HG02852 (cell line): ENCODE measurements around the gene RAD50.
"Not testable (repeated sequence)": the region's sequence is repeated elsewhere in the genome, so short reads cannot be mapped to it uniquely, and the experiment has no call there.

Experiments used
- ATAC-seq: cut with Tn5 transposase; IDR thresholded peaks from one replicate; pipeline ENCODE4 v1.9.1; 2021; ENCODE audit warnings: mild to moderate bottlenecking, moderate library complexity; ENCODE audit not compliant: unreplicated experiment

The RAD50 gene

DNA sequence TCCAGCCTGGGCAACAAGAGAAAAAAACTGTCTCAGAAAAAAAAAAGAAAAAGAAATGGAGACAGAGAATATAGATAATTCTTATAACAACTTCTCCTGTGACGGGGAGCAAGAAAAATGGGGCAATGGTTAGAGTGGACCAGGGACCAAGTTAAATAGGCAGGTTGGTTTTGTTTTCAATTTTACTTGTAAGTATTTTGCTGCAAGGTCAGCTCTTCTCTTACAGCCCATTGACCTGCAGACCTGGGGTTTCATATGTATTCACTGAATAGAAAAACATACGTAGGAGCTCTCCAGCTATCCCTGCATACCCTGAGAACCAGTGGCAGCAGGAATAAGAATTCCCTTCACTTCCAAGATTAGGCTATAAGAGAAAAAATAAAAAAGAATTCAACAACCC lies 72.0 kb downstream of the RAD50 start:
- no peak for ATAC-seq

DNA sequence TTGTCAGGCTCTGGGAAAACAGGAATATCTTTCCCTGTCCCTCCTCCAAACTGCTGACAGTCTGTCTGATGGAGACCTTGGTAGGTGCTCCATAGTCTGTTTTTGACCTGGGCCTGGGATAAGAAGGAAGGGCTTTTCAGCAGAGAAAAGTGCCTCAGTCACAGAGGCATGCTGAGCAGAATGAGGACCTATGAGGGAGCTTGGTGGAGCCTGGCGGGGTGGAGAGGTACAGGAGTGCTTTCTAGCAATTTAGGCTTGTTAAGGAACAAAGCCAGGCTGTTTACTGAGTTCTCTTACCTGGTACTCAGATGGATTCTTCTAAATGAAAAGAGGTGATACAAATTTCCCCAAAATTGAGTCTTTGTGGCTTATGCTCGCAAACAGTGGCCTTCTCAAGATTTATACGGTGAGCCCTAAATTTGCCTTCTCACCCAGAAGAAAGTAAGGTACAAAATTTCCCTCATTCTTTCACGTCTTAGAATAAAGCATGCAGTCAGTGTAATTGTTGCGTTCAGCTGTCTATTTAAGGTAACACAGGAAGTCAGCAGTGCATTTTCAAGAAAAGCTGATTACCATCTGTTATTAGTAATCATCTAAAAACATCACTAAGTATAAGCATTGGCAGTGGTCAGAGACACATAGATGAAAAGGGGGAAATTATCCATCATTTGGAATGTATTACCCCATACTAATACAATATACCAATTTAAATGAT lies 72.6 kb downstream of the RAD50 start:
- peak; percentile 82 for ATAC-seq

DNA sequence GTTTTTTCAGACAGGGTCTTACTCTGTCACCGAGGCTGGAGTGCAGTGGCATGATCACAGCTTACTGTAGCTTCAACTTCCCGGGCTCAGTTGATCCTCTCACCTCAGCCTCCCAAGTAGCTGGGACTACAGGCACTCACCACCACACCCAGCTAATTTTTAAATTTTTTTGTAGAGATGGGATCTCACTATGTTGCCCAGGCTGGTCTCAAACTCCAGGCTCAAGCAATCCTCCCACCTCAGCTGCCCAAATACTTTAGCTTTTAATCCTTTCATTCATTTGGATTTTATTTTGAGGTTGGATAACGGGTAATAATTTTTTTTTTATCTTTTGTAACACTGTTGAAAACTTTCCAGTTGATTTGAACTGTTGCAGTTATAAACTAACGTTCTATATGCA lies 76.8 kb downstream of the RAD50 start:
- ATAC-seq: not testable (repeated sequence)

DNA sequence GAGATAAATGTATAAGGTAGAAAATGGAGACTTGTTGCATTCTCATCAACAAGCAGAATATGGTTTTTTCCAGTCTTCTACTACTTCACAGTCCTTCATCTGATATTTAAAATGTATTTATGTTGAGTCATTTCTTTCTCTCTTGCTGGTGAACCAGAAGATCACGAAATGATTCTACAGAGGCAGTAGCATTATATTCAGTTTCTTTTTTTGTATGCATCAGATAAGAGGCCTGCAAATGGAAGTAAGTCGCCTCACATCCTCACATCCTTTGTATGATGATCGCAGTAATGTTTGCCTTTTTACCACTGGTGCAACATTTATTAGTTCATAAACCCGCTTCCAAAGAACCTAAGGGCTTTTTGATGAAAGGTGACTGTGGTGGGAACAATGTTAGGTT lies 79.1 kb downstream of the RAD50 start:
- peak; percentile 67 for ATAC-seq

DNA sequence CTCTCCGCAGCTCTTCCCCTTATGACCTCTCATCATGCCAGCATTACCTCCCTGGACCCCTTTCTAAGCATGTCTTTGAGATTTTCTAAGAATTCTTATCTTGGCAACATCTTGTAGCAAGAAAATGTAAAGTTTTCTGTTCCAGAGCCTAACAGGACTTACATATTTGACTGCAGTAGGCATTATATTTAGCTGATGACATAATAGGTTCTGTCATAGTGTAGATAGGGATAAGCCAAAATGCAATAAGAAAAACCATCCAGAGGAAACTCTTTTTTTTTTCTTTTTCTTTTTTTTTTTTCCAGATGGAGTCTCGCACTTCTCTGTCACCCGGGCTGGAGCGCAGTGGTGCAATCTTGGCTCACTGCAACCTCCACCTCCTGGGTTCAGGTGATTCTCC lies 80.5 kb downstream of the RAD50 start:
- ATAC-seq: no peak

DNA sequence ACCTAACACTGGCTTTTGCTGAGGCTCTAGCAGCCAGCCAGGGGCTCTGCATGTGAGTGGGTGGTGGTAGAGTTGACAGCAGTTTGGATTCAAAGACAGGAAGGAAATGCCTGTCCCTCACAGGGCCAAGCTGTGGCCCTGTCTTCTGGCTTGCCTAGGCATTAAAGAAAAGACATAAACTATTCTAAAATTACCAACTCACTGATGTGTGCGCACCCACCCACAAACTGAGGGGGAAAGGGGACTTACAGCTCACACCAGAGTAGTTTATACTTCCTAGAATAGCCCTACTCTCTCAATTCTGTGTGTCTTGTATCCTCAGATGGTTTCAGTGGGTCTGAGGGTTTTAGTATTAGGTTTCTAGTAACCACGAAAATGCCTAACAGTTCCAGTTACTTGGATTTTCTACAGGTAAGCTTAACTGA lies 82.9 kb downstream of the RAD50 start:
- peak; percentile 58 for ATAC-seq

DNA sequence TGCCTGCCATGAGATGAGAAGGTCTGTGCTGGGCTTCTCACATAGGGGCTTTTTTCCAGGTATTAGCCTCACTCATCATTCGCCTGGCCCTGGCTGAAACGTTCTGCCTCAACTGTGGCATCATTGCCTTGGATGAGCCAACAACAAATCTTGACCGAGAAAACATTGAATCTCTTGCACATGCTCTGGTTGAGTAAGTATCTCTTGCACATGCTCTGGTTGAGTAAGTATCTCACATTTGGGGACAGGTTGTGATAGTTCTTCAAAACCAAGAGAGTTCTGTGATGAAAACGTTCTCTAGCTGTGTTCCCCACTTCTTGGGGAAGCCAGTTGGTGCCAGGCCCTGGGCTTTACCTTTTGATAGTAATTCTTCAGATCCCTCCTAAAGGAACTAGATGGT lies 83.8 kb downstream of the RAD50 start:
- no peak for ATAC-seq

DNA sequence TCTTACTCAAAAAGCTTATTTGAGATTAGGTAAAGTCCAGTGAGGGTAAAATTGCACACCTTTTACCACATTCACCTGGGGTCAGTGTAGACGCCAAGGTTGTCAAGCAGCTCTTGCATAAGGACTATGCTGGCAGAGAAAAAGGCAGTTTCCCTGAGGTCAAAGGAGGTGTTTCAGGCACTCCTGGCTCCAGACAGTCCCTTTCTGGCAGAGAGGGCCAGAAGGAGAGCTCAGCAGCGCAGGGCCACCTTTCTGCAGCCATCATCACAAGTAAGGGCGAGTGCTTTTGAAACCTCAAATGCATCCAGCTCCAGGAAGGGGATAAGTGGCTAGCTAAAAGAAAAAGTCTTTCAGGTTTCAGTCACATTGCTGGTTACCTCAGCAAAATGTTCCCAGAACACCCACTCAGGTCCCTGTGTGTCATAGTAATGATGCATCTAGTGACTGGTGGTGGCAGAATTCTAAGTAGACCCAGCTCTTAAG lies 84.5 kb downstream of the RAD50 start:
- peak; percentile 55 for ATAC-seq

DNA sequence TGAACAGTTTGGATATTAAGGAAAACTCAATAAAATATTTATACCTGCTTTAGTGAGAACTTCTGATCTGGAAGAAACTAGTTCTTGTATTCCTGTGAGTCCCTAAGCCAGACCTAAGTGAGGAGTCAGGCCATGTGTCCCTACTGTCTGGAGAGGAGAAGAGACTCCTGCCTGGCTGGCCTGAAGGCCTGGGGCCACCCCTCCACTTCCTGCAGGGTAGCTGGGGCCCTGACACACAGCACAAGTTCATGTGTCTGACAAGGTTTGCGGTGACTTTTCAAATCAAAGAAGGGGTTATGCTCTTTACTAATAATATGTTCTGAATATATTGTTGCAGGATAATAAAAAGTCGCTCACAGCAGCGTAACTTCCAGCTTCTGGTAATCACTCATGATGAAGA lies 85.1 kb downstream of the RAD50 start:
- no peak for ATAC-seq

DNA sequence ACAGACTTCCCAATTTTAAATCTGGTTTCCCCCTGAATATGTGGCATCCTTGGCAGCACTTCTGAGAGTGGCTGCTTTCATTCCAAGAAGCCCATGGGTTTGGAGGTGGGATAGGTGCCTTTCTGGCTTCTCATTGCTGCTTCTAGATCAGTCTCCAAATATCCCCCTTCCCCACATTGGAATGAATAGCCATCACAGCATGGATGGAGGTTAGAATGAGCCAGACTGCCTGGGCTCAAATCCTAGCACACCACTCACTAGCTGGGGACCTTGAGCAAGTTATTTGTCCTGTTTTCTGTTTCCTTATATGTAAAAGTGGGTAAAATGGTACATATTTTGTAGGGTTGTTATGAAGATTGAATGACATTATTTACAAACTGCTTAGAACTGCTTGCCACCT lies 87.4 kb downstream of the RAD50 start:
- ATAC-seq: no peak

DNA sequence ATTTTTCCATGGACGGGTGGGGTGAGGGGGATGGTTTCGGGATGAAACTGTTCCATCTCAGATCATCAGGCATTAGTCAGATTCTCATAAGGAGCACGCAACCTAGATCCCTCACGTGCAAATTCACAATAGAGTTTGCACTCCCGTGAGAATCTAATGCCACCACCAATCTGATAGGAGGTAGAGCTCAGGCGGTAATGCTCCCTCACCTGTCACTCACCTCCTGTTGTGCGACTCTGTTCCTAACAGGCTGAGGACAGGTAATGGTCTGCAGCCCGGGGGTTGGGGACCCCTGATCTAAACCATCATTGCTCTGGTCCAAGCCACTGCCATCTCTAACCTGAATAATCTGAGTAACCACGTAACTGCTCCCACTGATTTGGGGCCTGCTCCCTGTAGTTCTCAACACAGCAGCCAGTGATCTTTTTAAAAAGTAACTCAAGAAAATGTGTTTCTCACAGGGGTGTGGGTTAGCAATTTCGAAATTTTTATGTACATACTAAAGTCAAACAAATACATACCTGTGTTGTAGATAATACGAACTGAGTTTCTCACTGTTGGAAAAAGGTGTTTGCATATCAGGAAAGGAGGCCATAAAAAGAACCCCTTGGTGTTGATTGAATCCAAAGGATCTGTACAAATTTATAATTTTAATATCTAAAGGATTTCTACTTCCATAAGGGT lies 89.9 kb downstream of the RAD50 start:
- ATAC-seq: no peak

DNA sequence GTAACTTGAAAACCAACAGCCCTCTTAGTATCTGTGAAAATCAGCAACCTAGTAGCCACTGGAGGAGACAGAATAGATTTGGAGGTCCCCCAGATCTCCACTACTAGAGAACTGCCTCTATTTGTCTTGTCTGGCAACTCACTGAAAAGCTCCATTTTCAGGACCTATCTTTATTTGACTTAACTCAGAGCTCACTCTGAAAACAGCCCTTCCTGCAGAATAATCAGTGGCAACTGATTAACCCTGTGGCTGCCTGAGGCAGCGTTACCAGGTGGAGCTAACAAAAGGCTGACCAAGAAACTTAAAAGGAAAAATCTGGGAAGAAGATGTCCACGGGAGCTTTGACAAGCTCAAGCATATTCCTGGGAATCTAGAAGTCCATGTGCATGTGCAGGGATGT lies 90.7 kb downstream of the RAD50 start:
- ATAC-seq: no peak

DNA sequence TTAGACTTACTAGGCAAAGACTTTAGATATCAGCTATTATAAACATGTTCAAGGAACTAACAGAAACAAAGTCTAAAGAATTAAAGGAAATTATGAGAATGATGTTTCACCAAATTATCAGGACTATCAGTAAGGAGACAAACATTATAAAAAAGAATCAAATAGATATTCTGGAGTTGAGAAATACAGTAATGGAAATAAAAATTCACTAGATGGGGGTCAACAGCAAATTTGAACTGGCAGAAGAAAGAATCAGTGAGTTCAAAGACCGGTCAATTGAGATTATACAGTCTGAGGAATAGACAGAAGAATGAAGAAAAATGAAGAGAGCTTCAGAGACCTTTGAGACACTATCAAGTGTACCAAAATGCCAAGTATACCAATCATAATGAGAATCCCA lies 91.6 kb downstream of the RAD50 start:
- ATAC-seq: no peak

DNA sequence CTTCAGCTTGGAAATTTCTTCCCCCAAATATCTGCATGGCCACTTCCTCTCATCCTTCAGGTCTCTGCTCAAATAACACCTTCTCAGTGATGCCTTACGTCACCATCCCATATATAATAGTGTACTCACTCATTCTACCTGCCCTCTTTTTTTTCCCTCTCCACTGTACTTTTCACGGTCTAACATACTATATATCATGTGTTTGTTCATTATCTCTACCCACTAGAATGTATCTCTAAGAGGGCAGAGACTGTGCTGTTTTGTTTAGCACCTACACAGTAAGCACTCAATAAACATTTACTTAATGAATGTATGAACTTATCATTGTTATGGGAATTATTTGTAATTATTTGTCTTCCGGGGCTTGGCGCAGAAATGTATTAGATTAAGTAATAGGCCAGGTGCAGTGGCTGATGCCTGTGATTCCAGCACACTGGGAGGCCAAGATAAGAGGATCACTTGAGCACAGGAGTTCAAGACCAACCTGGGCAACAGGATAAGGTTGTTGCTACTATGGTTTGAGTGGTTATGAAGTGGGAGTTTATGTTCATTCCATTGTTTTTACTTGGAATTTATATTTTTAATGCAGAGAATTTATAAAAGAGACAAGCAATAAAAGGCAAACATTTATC lies 95.2 kb downstream of the RAD50 start:
- ATAC-seq: no peak

DNA sequence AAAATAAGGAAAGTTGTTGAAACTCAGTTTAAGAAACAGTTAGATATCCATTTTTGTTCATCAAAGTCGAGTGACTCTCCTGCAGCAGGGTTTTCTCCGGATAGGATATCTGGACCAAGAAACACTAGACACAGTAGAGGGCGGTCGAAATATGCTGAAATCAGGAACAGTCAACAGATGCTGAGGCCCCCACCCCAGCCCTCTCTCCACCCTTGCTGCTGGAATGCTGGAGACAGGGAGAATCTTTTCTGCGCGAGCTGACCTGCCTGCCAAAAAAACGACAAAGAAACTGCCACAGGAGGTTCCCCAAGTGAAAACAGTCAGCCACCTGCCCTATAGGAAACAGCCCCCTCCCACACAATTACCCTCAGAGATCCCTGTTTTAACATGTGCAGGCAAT lies 96.9 kb downstream of the RAD50 start:
- ATAC-seq: no peak

DNA sequence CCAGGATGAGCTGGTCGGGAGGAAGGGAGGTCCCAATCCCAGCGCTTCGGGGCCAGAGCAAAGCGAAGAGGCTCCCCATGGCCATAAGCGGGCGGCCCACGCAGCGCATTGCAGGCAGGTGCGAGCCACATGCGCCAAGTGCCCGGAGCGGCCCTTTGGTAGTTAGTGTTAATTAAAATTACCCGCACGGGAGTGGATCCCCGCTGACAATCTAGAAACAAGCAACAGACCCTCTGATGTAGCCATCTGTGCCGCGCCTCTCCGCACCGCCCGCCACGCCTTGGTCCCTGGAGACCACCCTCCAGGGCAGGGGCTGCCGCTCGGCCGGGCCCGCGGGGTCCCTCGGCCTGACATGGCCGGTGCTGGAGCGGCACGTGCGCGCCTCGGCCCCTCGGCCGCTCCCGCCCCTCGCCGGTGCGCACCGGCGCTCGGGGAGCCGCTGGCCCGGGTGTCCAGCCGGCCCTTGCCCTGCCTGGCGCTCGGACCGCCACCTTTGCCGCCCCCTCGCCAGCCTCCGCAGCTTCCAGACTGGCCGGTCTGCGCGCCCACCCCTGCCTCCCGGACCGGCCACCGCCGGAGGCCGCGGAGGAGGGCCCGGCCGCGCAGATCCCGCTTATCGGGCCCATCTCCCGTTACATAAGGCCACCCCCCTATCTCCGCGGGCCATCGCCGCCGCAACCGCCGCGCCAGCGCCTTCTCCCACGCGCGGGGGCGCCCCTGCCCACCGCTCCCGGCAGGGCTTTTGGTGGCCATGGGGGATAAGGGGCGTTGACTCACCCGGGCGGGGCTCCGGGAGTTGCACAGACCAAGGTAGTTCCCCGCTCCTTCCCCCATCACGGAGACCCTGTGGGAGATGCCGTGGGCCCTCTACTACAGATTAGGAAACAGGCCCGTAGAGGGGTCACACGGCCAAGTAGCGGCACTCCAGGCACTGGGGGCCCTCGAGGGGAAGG lies 99.3 kb downstream of the RAD50 start:
- no peak for ATAC-seq

DNA sequence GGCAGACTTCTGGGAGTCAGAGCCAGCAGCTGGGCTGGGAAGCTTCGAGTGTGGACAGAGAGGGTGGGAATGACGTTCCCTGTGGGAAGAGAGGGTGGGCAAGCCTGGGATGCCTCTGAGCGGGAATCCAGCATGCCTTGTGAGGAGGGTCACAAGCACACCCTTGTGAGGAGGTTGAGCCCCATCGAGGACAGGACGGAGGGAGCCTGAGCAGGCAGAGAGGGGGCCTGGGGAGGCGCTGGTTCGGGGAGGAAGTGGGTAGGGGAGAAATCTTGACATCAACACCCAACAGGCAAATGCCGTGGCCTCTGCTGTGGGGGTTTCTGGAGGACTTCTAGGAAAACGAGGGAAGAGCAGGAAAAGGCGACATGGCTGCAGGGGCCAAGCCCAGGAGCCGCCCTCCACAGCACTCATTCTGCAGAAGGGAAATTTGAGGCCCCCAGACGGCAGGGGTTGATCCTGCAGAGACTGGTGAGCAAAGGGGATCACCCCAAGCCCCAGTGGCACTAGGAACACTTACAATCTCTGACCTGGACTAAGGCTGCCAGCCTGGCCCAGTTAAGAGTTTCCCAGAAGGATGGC lies 100.1 kb downstream of the RAD50 start:
- no peak for ATAC-seq

DNA sequence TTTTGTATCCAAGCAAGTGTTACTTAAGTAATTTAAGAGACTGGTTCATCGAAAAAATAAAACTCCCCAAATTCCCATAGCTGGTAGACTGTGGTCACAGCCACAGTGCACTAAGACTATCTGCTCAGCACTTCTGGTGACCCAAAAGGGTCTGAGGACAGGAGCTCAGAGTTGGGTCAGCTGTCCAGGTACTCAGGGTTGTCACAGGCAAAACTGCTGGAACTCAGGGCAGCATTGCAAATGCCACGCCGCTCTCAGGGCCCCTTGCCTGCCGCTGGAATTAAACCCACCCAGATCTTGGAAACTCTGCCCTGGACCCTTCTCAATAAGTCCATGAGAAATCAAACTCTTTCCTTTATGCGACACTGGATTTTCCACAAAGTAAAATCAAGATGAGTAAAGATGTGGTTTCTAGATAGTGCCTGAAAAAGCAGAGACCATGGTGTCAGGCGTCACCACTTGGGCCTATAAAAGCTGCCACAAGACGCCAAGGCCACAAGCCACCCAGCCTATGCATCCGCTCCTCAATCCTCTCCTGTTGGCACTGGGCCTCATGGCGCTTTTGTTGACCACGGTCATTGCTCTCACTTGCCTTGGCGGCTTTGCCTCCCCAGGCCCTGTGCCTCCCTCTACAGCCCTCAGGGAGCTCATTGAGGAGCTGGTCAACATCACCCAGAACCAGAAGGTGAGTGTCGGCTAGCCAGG lies 101.1 kb downstream of the RAD50 start, which contains the start of gene IL13:
IL13 (plus strand) TSS at position 498 of the 705 bp plus-strand sequence; CDS start at position 512, 14 bp downstream.
- no peak for ATAC-seq

DNA sequence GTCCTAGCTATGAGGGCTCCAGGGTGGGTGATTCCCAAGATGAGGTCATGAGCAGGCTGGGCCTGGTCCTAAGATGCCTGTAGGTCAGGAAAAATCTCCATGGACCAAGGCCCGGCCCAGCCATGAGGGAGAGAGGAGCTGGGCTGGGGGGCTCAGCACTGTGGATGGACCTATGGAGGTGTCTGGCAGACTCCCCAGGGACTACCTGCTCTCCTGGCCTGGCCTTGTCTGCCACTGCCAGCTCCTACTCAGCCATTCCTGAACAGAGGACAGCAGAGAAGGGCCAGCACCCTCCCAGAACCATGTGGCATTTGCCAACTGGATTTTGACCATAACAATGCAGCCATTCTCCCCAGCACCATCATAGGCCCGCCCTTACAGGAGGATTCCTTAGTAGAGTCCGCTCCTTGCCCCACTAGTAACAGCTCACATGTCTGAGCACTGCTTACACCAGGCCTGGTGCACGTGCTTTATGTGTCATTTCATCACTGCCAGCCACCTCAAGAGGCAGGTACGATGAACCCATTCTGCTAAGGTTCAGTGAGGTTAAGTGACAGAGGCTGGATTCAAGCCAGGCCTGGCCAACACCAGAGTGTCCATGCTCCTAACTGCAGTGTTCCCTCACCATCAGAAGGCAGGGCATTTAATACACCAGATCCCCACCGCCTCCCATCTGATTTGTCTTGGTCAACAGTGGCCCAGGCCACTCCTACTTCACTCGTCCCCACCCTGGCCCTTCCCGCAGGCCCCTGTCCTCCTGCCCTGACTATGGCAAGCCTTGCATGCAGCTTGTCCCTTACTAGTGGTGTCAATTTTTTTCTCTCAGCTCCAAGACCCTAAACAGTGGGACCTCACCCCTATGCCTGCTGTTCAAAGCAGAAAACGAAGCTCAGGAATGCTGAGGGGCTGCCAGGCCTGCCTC lies 101.9 kb downstream of the RAD50 start:
- no peak for ATAC-seq
